HCT116 (cell line): Measurements from ENCODE around the gene SRGAP3. TPM values are rescaled to one million over a fixed set of nuclear protein-coding genes. Genes with fewer than 3 reads are reported as not detected.

Experiments used
- ATAC-seq: fragments of 200-7000 bp; cut with Tn5 transposase; 2 replicates; pipeline ENCODE4 v1.9.1; 2020; ENCODE audit warnings: mild to moderate bottlenecking, moderate library complexity
- BruUV-seq: library from RNA; stranded (reverse); fragments of 400-500 nt; replicated peaks from 2 replicates; lab custom pipeline; 2021; lab: Mats Ljungman, UMichigan
- CTCF ChIA-PET: fragments of 300-600 bp; sonication (Branson Sonifier 250); formaldehyde crosslinking; loops from one replicate; lab custom pipeline; 2021; ENCODE audit warnings: antibody characterized with exemption; lab: Charles Lee
- POLR2A ChIA-PET: fragments of 300-600, 350-600 bp; sonication (Branson Sonifier 250); formaldehyde crosslinking; loops from one replicate; lab custom pipeline; 2021; ENCODE audit warnings: antibody characterized with exemption; lab: Charles Lee
- RAD21 ChIA-PET, 2 experiments: fragments of 300-600 bp; sonication (Branson Sonifier 250); formaldehyde crosslinking; loops; one replicate each; lab custom pipeline; 2023; ENCODE audit warnings: low total read pairs in 2 of 2; ENCODE audit not compliant: uncharacterized antibody in 2 of 2, unreplicated experiment in 2 of 2, low non-redundant PET in 1 of 2; lab: Charles Lee
- DNase-seq: peaks from one replicate; pipeline ENCODE4 v3.0.0-alpha.2; 2010; ENCODE audit warnings: low read depth, low spot score
- H2AFZ ChIP-seq: fragments of 200-600 bp; shearing (Covaris generic), sonication (generic); 2 replicates; pipeline ENCODE4 v1.6.1; 2017; ENCODE audit warnings: low read depth, mixed run types, mixed read lengths, antibody characterized with exemption, low read length; ENCODE audit not compliant: poor library complexity, severe bottlenecking
- H3K27ac ChIP-seq: 2 replicates; pipeline ENCODE4 v1.5.1; 2012; ENCODE audit warnings: low read depth, low read length
- H3K27me3 ChIP-seq: fragments of 200-600 bp; sonication (generic); 2 replicates; pipeline ENCODE4 v1.6.1; 2016; ENCODE audit warnings: mixed run types, low read length, mixed read lengths; ENCODE audit not compliant: insufficient read depth
- H3K36me3 ChIP-seq, 2 experiments: fragments of 200-500 bp in 1 of 2; fragments of 200-600 bp in 1 of 2; sonication (Bioruptor generic) in 1 of 2; sonication (generic) in 1 of 2; 2 replicates each; pipeline versions ENCODE4 v1.5.1 to v1.6.1; 2014 to 2016; ENCODE audit warnings: low read length in 2 of 2, inconsistent platforms in 1 of 2, mixed read lengths in 1 of 2, mixed run types in 1 of 2; ENCODE audit not compliant: insufficient read depth in 2 of 2, control insufficient read depth in 1 of 2
- H3K4me1 ChIP-seq, 2 experiments: fragments of 200-600 bp in 1 of 2; sonication (generic) in 1 of 2; 2 replicates each; pipeline versions ENCODE4 v1.5.1 to v1.6.1; 2012 to 2017; ENCODE audit warnings: low read length in 2 of 2, inconsistent platforms in 1 of 2, mild to moderate bottlenecking in 1 of 2, mixed read lengths in 1 of 2, mixed run types in 1 of 2, moderate library complexity in 1 of 2; ENCODE audit not compliant: insufficient read depth in 2 of 2, control insufficient read depth in 1 of 2
- H3K4me2 ChIP-seq: fragments of 200-600 bp; sonication (generic); 2 replicates; pipeline ENCODE4 v1.6.1; 2017; ENCODE audit warnings: mixed run types, low read length, mixed read lengths
- H3K4me3 ChIP-seq, 2 experiments: fragments of 200-600 bp in 1 of 2; sonication (generic) in 1 of 2; replicated peaks in 1 of 2; 2 replicates each; pipeline ENCODE4 v1.5.1; 2011 to 2016; ENCODE audit warnings: low read length in 2 of 2, control low read depth in 1 of 2, low read depth in 1 of 2, mild to moderate bottlenecking in 1 of 2, mixed read lengths in 1 of 2, mixed run types in 1 of 2
- H3K79me2 ChIP-seq: fragments of 200-600 bp; sonication (generic); 2 replicates; pipeline ENCODE4 v1.6.1; 2017; ENCODE audit warnings: mild to moderate bottlenecking, mixed run types, low read length, moderate library complexity, mixed read lengths; ENCODE audit not compliant: insufficient read depth
- H3K9ac ChIP-seq: fragments of 200-600 bp; sonication (generic); 2 replicates; pipeline ENCODE4 v1.6.1; 2016; ENCODE audit warnings: low read length, mixed read lengths
- H3K9me2 ChIP-seq: fragments of 200-600 bp; sonication (generic), shearing (Covaris generic); 2 replicates; pipeline ENCODE4 v1.6.1; 2017; ENCODE audit warnings: mixed run types, mild to moderate bottlenecking, moderate library complexity; ENCODE audit not compliant: insufficient read depth
- H3K9me3 ChIP-seq, 2 experiments: fragments of 200-500 bp in 1 of 2; fragments of 200-600 bp in 1 of 2; sonication (Bioruptor generic) in 1 of 2; sonication (generic) in 1 of 2; 2 replicates each; pipeline ENCODE4 v1.6.1; 2014 to 2017; ENCODE audit warnings: low read length in 2 of 2, mixed read lengths in 2 of 2, inconsistent platforms in 1 of 2, low read depth in 1 of 2, mild to moderate bottlenecking in 1 of 2, mixed run types in 1 of 2, moderate library complexity in 1 of 2; ENCODE audit not compliant: control insufficient read depth in 1 of 2, insufficient read depth in 1 of 2
- H4K20me1 ChIP-seq: fragments of 200-600 bp; sonication (generic), shearing (Covaris generic); 2 replicates; pipeline ENCODE4 v1.6.1; 2017; ENCODE audit warnings: mixed run types, mild to moderate bottlenecking, moderate library complexity; ENCODE audit not compliant: insufficient read depth
- CEBPB ChIP-seq: IDR thresholded peaks from 2 replicates; pipeline ENCODE4 v1.6.1; 2012; ENCODE audit warnings: low read depth
- EGR1 ChIP-seq: IDR thresholded peaks from 2 replicates; pipeline ENCODE4 v1.6.1; 2012; ENCODE audit warnings: low read depth
- FOSL1 ChIP-seq: IDR thresholded peaks from 2 replicates; pipeline ENCODE4 v1.6.1; 2012; ENCODE audit warnings: low read depth
- RAD21 ChIP-seq: IDR thresholded peaks from 2 replicates; pipeline ENCODE4 v1.6.1; 2012; ENCODE audit warnings: low read depth, mild to moderate bottlenecking
- SIN3A ChIP-seq: IDR thresholded peaks from 2 replicates; pipeline ENCODE4 v1.6.1; 2012; ENCODE audit warnings: low read depth
- SRF ChIP-seq: IDR thresholded peaks from 2 replicates; pipeline ENCODE4 v1.6.1; 2012; ENCODE audit warnings: low read depth
- YY1 ChIP-seq: IDR thresholded peaks from 2 replicates; pipeline ENCODE4 v1.6.1; 2011; ENCODE audit warnings: low read length, low read depth, moderate library complexity, mild to moderate bottlenecking; ENCODE audit not compliant: insufficient replicate concordance; ENCODE audit errors: extremely low read depth
- intact Hi-C: fragments of 100-400 bp; cut with micrococcal nuclease; formaldehyde crosslinking; loops from 2 replicates; pipeline ENCODE4 v1.10.0; 2022
- total RNA-seq: library from RNA; stranded (reverse); gene quantifications from one replicate; pipeline ENCODE4 v1.2.1, GENCODE V29; 2021; ENCODE audit not compliant: unreplicated experiment
- TF ChIP-seq, protein P1 (sequence below): IDR thresholded peaks from 2 replicates; pipeline ENCODE4 v1.6.1; 2011; ENCODE audit warnings: mild to moderate bottlenecking, low read length, moderate library complexity; ENCODE audit not compliant: insufficient replicate concordance; ENCODE audit errors: extremely low read depth
- TF ChIP-seq, protein P2 (sequence below): IDR thresholded peaks from 2 replicates; pipeline ENCODE4 v1.6.1; 2012
- TF ChIP-seq, protein P3 (sequence below): IDR thresholded peaks from 2 replicates; pipeline ENCODE4 v1.6.1; 2012

SRGAP3 gene
- total RNA-seq, 1 experiment from 2014 or later = 8.3 TPM

DNA sequence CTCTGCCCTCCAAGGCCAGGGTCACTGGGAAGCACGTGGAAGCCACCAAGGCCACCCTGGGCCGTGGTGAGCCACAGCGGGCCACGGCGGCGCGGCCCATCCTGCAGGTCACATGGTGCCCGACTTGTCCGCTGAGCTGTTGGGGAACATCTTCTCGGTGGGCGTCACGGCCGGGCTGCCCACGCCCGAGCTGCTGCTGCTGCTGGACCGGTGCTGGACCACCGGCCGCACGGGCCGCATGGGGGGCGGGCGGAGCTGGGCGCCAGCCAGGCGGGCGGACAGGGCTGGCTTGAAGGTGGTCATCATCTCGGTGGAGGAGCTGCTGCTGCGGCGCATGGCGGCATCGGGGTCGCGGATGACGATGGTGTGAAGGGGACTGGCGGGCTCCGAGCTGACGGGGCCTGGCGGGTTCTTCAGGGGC is 264.0 kb downstream of the SRGAP3 start (continued):
- TF ChIP-seq, protein P1, sequence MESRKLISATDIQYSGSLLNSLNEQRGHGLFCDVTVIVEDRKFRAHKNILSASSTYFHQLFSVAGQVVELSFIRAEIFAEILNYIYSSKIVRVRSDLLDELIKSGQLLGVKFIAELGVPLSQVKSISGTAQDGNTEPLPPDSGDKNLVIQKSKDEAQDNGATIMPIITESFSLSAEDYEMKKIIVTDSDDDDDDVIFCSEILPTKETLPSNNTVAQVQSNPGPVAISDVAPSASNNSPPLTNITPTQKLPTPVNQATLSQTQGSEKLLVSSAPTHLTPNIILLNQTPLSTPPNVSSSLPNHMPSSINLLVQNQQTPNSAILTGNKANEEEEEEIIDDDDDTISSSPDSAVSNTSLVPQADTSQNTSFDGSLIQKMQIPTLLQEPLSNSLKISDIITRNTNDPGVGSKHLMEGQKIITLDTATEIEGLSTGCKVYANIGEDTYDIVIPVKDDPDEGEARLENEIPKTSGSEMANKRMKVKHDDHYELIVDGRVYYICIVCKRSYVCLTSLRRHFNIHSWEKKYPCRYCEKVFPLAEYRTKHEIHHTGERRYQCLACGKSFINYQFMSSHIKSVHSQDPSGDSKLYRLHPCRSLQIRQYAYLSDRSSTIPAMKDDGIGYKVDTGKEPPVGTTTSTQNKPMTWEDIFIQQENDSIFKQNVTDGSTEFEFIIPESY = no peak

DNA sequence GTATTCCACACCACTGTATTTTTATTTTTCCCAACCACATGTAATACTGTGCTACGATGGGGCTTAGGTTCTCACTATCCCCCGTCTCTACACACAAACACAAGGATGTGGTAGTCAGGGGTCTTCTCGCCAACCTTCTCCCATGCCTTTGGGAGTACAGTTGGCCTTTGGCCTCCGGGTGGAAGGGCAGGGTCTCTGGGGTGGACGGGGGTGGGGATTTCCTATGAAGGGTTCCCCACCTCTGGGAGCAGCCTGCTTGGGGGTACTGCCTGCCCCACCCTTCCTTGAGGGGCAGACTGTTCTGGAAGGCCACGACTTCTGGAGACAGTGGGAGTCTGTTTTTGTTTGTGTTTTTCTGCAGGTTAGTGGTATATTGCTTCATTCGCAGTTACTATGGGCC is 264.9 kb downstream of the SRGAP3 start:
- Histone ChIP-seq H3K4me3 (no peak overlapping the region), H3K79me2 (no peaks in the 10 kb centered on the region), H3K9me2 (no peaks in the 10 kb centered on the region), H3K27ac (no peak overlapping the region), H3K4me1 (no peaks in the 10 kb centered on the region), H3K4me2 (no peak overlapping the region), H4K20me1 (no peaks in the 10 kb centered on the region), H3K36me3 (no peaks in the 10 kb centered on the region), H2AFZ (no peak overlapping the region), H3K9me3 (no peaks in the 10 kb centered on the region), H3K9ac (no peak overlapping the region), H3K27me3 (peaks cover 4% of the 10 kb centered on the region; the same call in 1 of the 2 replicates)
- ChIA-PET POLR2A (no interaction called here), RAD21 (no interaction called here), CTCF (no interaction called here)
- no TSS peak for BruUV-seq
- TF ChIP-seq RAD21 (no peak), CEBPB (no peak), EGR1 (no peak), SRF (no peak), YY1 (no peak), FOSL1 (no peak), SIN3A (no peak)
- TF ChIP-seq, protein P2, sequence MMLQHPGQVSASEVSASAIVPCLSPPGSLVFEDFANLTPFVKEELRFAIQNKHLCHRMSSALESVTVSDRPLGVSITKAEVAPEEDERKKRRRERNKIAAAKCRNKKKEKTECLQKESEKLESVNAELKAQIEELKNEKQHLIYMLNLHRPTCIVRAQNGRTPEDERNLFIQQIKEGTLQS = no peak
- TF ChIP-seq, protein P1 = no peak
- TF ChIP-seq, protein P3, sequence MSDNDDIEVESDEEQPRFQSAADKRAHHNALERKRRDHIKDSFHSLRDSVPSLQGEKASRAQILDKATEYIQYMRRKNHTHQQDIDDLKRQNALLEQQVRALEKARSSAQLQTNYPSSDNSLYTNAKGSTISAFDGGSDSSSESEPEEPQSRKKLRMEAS = no peak
- DNase-seq (no peak), ATAC-seq (no peak)
- intact Hi-C loops = no loop called here
